22Rv1 (cell line): ENCODE measurements around the gene BTBD17.

ENCODE experiments used
- H3K27ac ChIP-seq: fragments of 450-650 bp; 2 replicates; pipeline ENCODE4 v1.5.1; 2017
- CTCF ChIP-seq: fragments of 450-650 bp; IDR thresholded peaks from 2 replicates; pipeline ENCODE4 v1.5.1; 2017; ENCODE audit warnings: mild to moderate bottlenecking
- ZFX ChIP-seq: fragments of 450-650 bp; IDR thresholded peaks from 2 replicates; pipeline ENCODE4 v1.6.1; 2017; ENCODE audit warnings: antibody characterized with exemption, borderline replicate concordance

BTBD17 gene

GRCh38 chr17:74349120-74349519 is 12.5 kb downstream of the BTBD17 start:
- TF ChIP-seq CTCF (no peak), ZFX (no peak)
- H3K27ac ChIP-seq: no peak overlapping the region

GRCh38 chr17:74347646-74348045 is 14.0 kb downstream of the BTBD17 start:
- no peak for TF ChIP-seq CTCF
- no peak for TF ChIP-seq ZFX
- H3K27ac ChIP-seq: no peak overlapping the region

GRCh38 chr17:74345433-74346241 is 16.0 kb downstream of the BTBD17 start:
- no peak for TF ChIP-seq ZFX
- no peak for TF ChIP-seq CTCF
- no peak overlapping the region for H3K27ac ChIP-seq

GRCh38 chr17:74344658-74345057 is 17.0 kb downstream of the BTBD17 start:
- TF ChIP-seq CTCF (no peak), ZFX (no peak)
- no peak overlapping the region for H3K27ac ChIP-seq

- TF ChIP-seq ZFX (no peak), CTCF (no peak)
- no peak overlapping the region for H3K27ac ChIP-seq
Observed at GRCh38 chr17:74343526-74344284, 18.0 kb downstream of the BTBD17 start.

GRCh38 chr17:74343121-74343520 is 18.5 kb downstream of the BTBD17 start:
- no peak overlapping the region for H3K27ac ChIP-seq
- TF ChIP-seq ZFX: no peak
- TF ChIP-seq CTCF: no peak

GRCh38 chr17:74342224-74342623 is 19.4 kb downstream of the BTBD17 start:
- no peak overlapping the region for H3K27ac ChIP-seq
- no peak for TF ChIP-seq CTCF
- no peak for TF ChIP-seq ZFX
